Ascending aorta (tissue), 2 donors: ENCODE results near the gene PARVB. TPM values are rescaled to one million over a fixed set of nuclear protein-coding genes. Genes with fewer than 3 reads are reported as not detected.

ENCODE experiments used
- DNase-seq, 2 donors: peaks; one replicate each; pipeline ENCODE4 v3.0.0-alpha.2; 2019; ENCODE audit warnings: low spot score in 2 of 2
- H3K27ac ChIP-seq, 2 donors: fragments of 200-600 bp; sonication (generic); one replicate each; pipeline ENCODE4 v1.5.1; 2016 to 2017; ENCODE audit warnings: mild to moderate bottlenecking in 1 of 2
- H3K27me3 ChIP-seq: fragments of 200-600 bp; sonication (generic); one replicate; pipeline ENCODE4 v1.5.1; 2017
- H3K36me3 ChIP-seq, 2 donors: fragments of 200-600 bp; sonication (generic); one replicate each; pipeline ENCODE4 v1.5.1; 2016
- H3K4me1 ChIP-seq, 2 donors: fragments of 200-600 bp; sonication (generic); one replicate each; pipeline ENCODE4 v1.5.1; 2016 to 2017; ENCODE audit warnings: mild to moderate bottlenecking in 1 of 2
- H3K4me3 ChIP-seq, 2 donors: fragments of 200-600 bp; sonication (generic); one replicate each; pipeline ENCODE4 v1.5.1; 2016 to 2017; ENCODE audit warnings: mild to moderate bottlenecking in 1 of 2
- H3K9me3 ChIP-seq, 2 donors: fragments of 200-600 bp; sonication (generic); one replicate each; pipeline ENCODE4 v1.5.1; 2016
- CTCF ChIP-seq, 3 experiments: fragments of 200-600 bp in 2 of 3; fragments of 450-650 bp in 1 of 3; sonication (generic) in 2 of 3; IDR thresholded peaks; one replicate each; pipeline ENCODE4 v1.5.1; 2016 to 2019; ENCODE audit warnings: antibody characterized with exemption in 3 of 3, mild to moderate bottlenecking in 1 of 3, moderate library complexity in 1 of 3
- intact Hi-C: fragments of 100-400 bp; cut with DNase I; formaldehyde crosslinking; loops from one replicate; pipeline ENCODE4 v1.15.1; 2023
- total RNA-seq: library from RNA; depleted of rRNA; stranded (reverse); fragments of >200 nt; gene quantifications from one replicate; pipeline ENCODE4 v1.1.0, GENCODE V29; 2016

The PARVB gene
- total RNA-seq, 1 donor from 2014 or later: 33.8 TPM

DNA sequence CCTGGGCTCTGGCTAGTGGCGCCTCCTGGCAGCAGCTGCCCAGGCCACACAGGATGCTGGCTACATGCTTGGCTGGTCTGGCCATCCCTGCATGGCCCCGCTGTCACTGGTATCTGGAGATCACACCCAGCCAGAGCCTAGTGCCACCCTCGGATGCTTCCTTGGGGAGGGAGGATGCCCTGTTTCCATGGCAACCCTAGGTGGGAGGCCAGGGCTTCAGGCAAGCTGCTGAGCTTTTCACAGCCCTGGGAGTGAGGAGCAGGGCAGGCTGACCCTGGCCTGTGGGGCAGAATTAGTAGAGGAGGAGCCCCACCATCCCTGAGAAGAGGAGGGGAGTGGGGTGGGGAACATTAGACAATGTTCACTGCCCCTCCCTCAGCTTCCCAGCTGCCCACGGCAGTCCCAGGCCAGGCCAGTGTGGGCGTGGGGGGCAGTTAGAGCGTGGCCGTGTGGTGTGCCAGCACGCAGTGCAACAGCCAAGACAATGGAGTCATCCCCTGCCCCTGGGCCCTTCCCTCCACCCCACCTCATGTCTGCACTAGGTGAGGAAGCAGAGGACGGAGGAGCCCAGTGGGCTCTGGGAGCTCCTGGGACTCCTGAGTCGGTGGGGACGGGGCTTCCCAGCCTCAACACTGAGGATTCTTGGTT is 50.4 kb downstream of the PARVB start:
- TF ChIP-seq CTCF (IDR thresholded peaks at IDR 0.05): no peak
- intact Hi-C loops: no loop called here
- Histone ChIP-seq H3K27ac (no peak overlapping the region), H3K9me3 (no peaks in the 10 kb centered on the region), H3K36me3 (no peaks in the 10 kb centered on the region), H3K4me1 (no peaks in the 10 kb centered on the region), H3K27me3 (no peaks in the 10 kb centered on the region), H3K4me3 (no peak overlapping the region)
- DNase-seq: no peak

DNA sequence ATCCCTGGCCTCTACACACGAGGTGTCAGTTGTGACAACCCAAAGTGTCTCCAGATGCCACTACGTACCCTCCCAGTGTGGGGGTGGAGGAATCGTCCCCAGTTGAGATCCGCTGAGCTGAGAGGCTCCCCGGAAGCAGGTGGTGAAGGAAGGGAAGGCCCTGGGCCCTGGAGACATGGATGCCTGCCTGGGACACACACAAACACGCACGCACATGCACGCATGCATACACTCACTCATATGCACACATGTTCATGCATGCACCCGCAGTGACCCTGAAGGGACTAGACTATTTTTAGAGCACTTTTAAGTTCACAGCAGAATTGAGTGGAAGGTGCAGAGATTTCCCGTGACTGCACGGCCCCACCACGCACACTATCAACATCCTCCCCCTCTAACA is 50.9 kb downstream of the PARVB start:
- no peak for DNase-seq
- no peaks in the 10 kb centered on the region for H3K27me3 ChIP-seq
- TF ChIP-seq CTCF (IDR thresholded peaks at IDR 0.05): no peak
- H3K27ac ChIP-seq: no peak overlapping the region
- H3K36me3 ChIP-seq: no peaks in the 10 kb centered on the region
- intact Hi-C loops: no loop called here
- no peak overlapping the region for H3K4me3 ChIP-seq
- no peaks in the 10 kb centered on the region for H3K9me3 ChIP-seq
- no peaks in the 10 kb centered on the region for H3K4me1 ChIP-seq

DNA sequence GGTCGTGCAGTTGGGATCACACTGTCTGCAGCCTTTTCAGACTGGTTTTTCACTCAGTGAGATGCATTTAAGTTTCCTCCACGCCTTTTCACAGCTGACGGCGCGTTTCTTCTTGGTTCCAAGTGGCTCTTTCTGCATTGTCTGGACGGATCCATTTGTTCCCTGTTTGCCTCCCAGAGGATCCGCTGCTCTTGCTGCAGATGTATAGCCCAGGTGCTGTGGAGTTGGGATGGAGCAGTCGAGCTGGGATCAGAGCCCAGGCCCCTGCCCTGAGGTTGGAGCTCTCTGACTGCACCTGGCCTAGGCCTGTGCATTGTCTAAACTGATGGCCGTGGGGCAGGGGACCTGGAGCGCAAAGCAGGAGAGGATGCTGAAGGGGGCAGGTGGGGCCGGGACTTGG is 51.6 kb downstream of the PARVB start:
- no peak overlapping the region for H3K27ac ChIP-seq
- H3K4me1 ChIP-seq: no peaks in the 10 kb centered on the region
- H3K36me3 ChIP-seq: no peaks in the 10 kb centered on the region
- no peak for TF ChIP-seq CTCF (IDR thresholded peaks at IDR 0.05)
- H3K27me3 ChIP-seq: no peaks in the 10 kb centered on the region
- H3K4me3 ChIP-seq: no peak overlapping the region
- no peak for DNase-seq
- intact Hi-C loops: no loop called here
- H3K9me3 ChIP-seq: no peaks in the 10 kb centered on the region

- Histone ChIP-seq H3K36me3 (no peaks in the 10 kb centered on the region), H3K27me3 (no peaks in the 10 kb centered on the region), H3K9me3 (no peaks in the 10 kb centered on the region), H3K27ac (no peak overlapping the region), H3K4me1 (peaks cover 0 to 4% of the 10 kb centered on the region in 2 donors), H3K4me3 (no peak overlapping the region)
- intact Hi-C loops: no loop called here
- DNase-seq: no peak
- TF ChIP-seq CTCF (IDR thresholded peaks at IDR 0.05): no peak
Observed at GRCh38 chr22:44076825-44077224, 52.7 kb downstream of the PARVB start.

DNA sequence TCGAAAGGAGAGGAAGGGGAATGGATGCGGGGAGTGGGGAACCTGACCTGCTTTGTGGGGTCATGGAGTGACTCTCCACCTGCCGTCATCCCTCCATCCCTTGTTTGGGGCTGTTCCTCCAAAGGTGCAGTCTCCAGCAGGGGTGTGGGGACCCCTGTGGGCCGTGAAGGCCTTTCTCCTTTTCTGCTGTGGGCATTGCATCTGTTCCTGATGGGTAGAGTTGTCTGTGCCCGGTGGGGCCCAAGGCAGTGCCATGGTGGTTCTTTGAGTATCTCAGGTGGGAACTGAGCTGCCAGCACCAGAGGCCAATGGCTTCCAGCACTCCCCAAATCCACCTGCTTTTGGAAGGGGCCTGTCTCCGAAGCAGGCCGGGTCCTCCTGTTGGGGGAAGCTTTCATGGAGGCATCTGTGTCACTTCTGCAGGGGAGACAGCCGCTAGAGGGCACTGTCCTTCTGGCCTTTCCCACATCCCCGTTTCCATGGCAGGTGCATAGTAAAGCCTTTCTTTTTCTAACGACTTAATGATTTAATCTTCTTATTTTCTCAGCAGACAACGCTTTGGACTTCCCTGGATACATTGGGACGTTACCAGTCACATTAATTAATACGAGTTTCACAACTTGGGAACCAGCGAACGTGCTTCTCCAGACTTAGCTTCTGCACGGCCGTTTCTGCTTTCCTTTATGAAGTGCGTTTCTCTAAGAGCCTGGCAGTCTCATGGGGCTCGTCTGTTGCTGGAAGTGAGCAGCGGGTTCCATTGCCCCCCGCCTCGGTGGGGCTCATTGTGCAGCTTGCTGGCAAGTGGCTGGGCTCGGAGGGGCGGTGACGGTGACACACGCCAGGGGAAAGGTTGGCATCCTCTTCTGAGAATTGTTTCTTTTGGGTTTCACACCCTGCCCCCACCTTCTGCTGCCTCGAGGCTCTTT is 57.1 kb downstream of the PARVB start:
- peaks cover 0 to 4% of the 10 kb centered on the region in 2 donors for H3K4me1 ChIP-seq
- peak; percentile 22 to 78 for DNase-seq
- intact Hi-C loops: loop anchor here (1.0 to 10.0 kb wide), 2 partner anchors 244 to 545 kb away; no protein-coding TSS in a partner anchor
- H3K9me3 ChIP-seq: no peaks in the 10 kb centered on the region
- H3K27me3 ChIP-seq: no peaks in the 10 kb centered on the region
- H3K4me3 ChIP-seq: peak overlapping the region in 1 of 2 donors; percentile 41
- TF ChIP-seq CTCF (IDR thresholded peaks at IDR 0.05): peak; percentile 62 to 89 (median 82)
- H3K27ac ChIP-seq: no peak overlapping the region
- H3K36me3 ChIP-seq: no peaks in the 10 kb centered on the region
